ENCODE data around the gene EFEMP2. TPM values are rescaled to one million over a fixed set of nuclear protein-coding genes. Genes with fewer than 3 reads are reported as not detected.

Gene EFEMP2
- total and polyA plus RNA-seq, 2 donors (not counting 1 experiment from before 2014, with no cell fraction given): 74.0 to 161 TPM

- H3K36me3 ChIP-seq (ENCODE audit: control insufficient read depth, insufficient read depth, low read length): no peaks in the 10 kb centered on the region
Measured at GRCh38 chr11:65816696-65817095, 55.9 kb downstream of the EFEMP2 start.

More at GRCh38 chr11:65816696-65817095, 55.9 kb downstream of the EFEMP2 start:
- H3K9ac ChIP-seq (ENCODE audit: insufficient read depth, low read length): no peak overlapping the region
- H3K79me2 ChIP-seq (ENCODE audit: control insufficient read depth, insufficient read depth, low read length): no peaks in the 10 kb centered on the region
- H3K9me3 ChIP-seq (ENCODE audit: control insufficient read depth, insufficient read depth, low read depth, low read length): no peaks in the 10 kb centered on the region
- TF ChIP-seq CTCF (conservative IDR thresholded peaks at IDR 0.05 in 1 of 2, IDR thresholded peaks at IDR 0.05 in 1 of 2; ENCODE audit: low read depth in 1 of 2, low read length in 2 of 2) (no peak), EZH2 (IDR thresholded peaks at IDR 0.05; ENCODE audit: low read length, missing control alignments) (no peak)
- peak overlapping the region in 1 of 4 experiments; percentile 65 for H3K4me3 ChIP-seq (replicated peaks in 1 of 4; ENCODE audit: control extremely low read depth in 1 of 4, insufficient read depth in 1 of 4, low read depth in 3 of 4, low read length in 4 of 4)
- H3K27me3 ChIP-seq (ENCODE audit: control insufficient read depth, insufficient read depth, low read length): no peaks in the 10 kb centered on the region
- no peaks in the 10 kb centered on the region for H4K20me1 ChIP-seq (ENCODE audit: control insufficient read depth, extremely low read depth, insufficient read depth, low read length)
- no peak for DNase-seq (ENCODE audit: low read depth in 2 of 2)
- H3K4me1 ChIP-seq (ENCODE audit: control insufficient read depth, extremely low read depth, insufficient read depth, low read length): no peaks in the 10 kb centered on the region
- H3K4me2 ChIP-seq (ENCODE audit: extremely low read depth, insufficient read depth, low read length): no peak overlapping the region
- no peak overlapping the region for H3K27ac ChIP-seq (ENCODE audit: insufficient read depth, low read length)
- no peak overlapping the region for H2AFZ ChIP-seq (ENCODE audit: low read length)

Other genes with a start within 250 kb of the EFEMP2 start
- gene SIPA1, start 234.7 kb downstream of the EFEMP2 start, total RNA-seq: 13.6 and 32.5 TPM in 2 replicates
- 7.8 and 15.4 TPM in 2 replicates for gene SIPA1, start 234.7 kb downstream of the EFEMP2 start, polyA plus RNA-seq
- 13.9 and 15.7 TPM in 2 replicates for gene RELA, start 209.9 kb downstream of the EFEMP2 start, total RNA-seq
- 23.0 and 31.8 TPM in 2 replicates for gene RELA, start 209.9 kb downstream of the EFEMP2 start, polyA plus RNA-seq
- gene KAT5, start 160.5 kb downstream of the EFEMP2 start, total RNA-seq: 31.3 and 50.4 TPM in 2 replicates
- gene KAT5, start 160.5 kb downstream of the EFEMP2 start, polyA plus RNA-seq: 27.8 and 34.0 TPM in 2 replicates
- gene RNASEH2C, start 152.0 kb downstream of the EFEMP2 start, total RNA-seq: 19.5 and 29.1 TPM in 2 replicates
- gene RNASEH2C, start 152.0 kb downstream of the EFEMP2 start, polyA plus RNA-seq: 12.6 and 17.9 TPM in 2 replicates
- gene AP5B1, start 91.8 kb downstream of the EFEMP2 start, total RNA-seq: 5.1 and 6.3 TPM in 2 replicates
- gene AP5B1, start 91.8 kb downstream of the EFEMP2 start, polyA plus RNA-seq: 1.6 and 2.0 TPM in 2 replicates
- not detected in 2 replicates for gene OVOL1, start 85.7 kb downstream of the EFEMP2 start, total RNA-seq
- gene OVOL1, start 85.7 kb downstream of the EFEMP2 start, polyA plus RNA-seq: not detected in 2 replicates
- gene SNX32, start 38.8 kb downstream of the EFEMP2 start, total RNA-seq: 2.3 and 3.1 TPM in 2 replicates
- 0.33 and 0.66 TPM in 2 replicates for gene SNX32, start 38.8 kb downstream of the EFEMP2 start, polyA plus RNA-seq
- 486 and 680 TPM in 2 replicates for gene CFL1, start 14.6 kb downstream of the EFEMP2 start, total RNA-seq
- 1,603 and 2,451 TPM in 2 replicates for gene CFL1, start 14.6 kb downstream of the EFEMP2 start, polyA plus RNA-seq
- gene MUS81, start 12.4 kb downstream of the EFEMP2 start, total RNA-seq: 38.8 and 56.8 TPM in 2 replicates
- 18.7 and 23.6 TPM in 2 replicates for gene MUS81, start 12.4 kb downstream of the EFEMP2 start, polyA plus RNA-seq
- not detected in 2 replicates for gene CTSW, start 7.0 kb upstream of the EFEMP2 start, total RNA-seq
- 0.10 TPM in 1 of 2 replicates, not detected in the other for gene CTSW, start 7.0 kb upstream of the EFEMP2 start, polyA plus RNA-seq
- gene FIBP, start 15.7 kb upstream of the EFEMP2 start, total RNA-seq: 134 and 168 TPM in 2 replicates
- 81.0 and 132 TPM in 2 replicates for gene FIBP, start 15.7 kb upstream of the EFEMP2 start, polyA plus RNA-seq
- 83.7 and 118 TPM in 2 replicates for gene CCDC85B, start 17.9 kb upstream of the EFEMP2 start, total RNA-seq
- 18.1 and 20.6 TPM in 2 replicates for gene CCDC85B, start 17.9 kb upstream of the EFEMP2 start, polyA plus RNA-seq
- gene FOSL1, start 27.6 kb upstream of the EFEMP2 start, total RNA-seq: 7.4 and 8.8 TPM in 2 replicates
- gene FOSL1, start 27.6 kb upstream of the EFEMP2 start, polyA plus RNA-seq: 3.5 and 26.9 TPM in 2 replicates
- gene C11orf68, start 46.3 kb upstream of the EFEMP2 start, total RNA-seq: 18.0 and 26.6 TPM in 2 replicates
- 27.6 and 57.2 TPM in 2 replicates for gene C11orf68, start 46.3 kb upstream of the EFEMP2 start, polyA plus RNA-seq
- 155 and 300 TPM in 2 replicates for gene DRAP1, start 46.6 kb upstream of the EFEMP2 start, total RNA-seq
- 130 and 275 TPM in 2 replicates for gene DRAP1, start 46.6 kb upstream of the EFEMP2 start, polyA plus RNA-seq
- 0.17 TPM in 1 of 2 replicates, not detected in the other for gene TSGA10IP, start 72.7 kb upstream of the EFEMP2 start, total RNA-seq
- 0.06 TPM in 1 of 2 replicates, not detected in the other for gene TSGA10IP, start 72.7 kb upstream of the EFEMP2 start, polyA plus RNA-seq
- gene SART1, start 88.9 kb upstream of the EFEMP2 start, total RNA-seq: 39.0 and 43.3 TPM in 2 replicates
- gene SART1, start 88.9 kb upstream of the EFEMP2 start, polyA plus RNA-seq: 17.4 and 23.9 TPM in 2 replicates
- gene EIF1AD, start 129.4 kb upstream of the EFEMP2 start, total RNA-seq: 23.4 and 23.5 TPM in 2 replicates
- gene EIF1AD, start 129.4 kb upstream of the EFEMP2 start, polyA plus RNA-seq: 26.2 and 30.0 TPM in 2 replicates
- 18.5 and 19.0 TPM in 2 replicates for gene BANF1, start 129.7 kb upstream of the EFEMP2 start, total RNA-seq
- gene BANF1, start 129.7 kb upstream of the EFEMP2 start, polyA plus RNA-seq: 156 and 269 TPM in 2 replicates
- 1.8 and 11.1 TPM in 2 replicates for gene CST6, start 139.2 kb upstream of the EFEMP2 start, total RNA-seq
- 0.41 and 0.76 TPM in 2 replicates for gene CST6, start 139.2 kb upstream of the EFEMP2 start, polyA plus RNA-seq
- gene CATSPER1, start 153.7 kb upstream of the EFEMP2 start, total RNA-seq: not detected in 2 replicates
- gene CATSPER1, start 153.7 kb upstream of the EFEMP2 start, polyA plus RNA-seq: 0.28 TPM in 1 of 2 replicates, not detected in the other
- under 0.01 TPM in 1 of 2 replicates, not detected in the other for gene GAL3ST3, start 176.4 kb upstream of the EFEMP2 start, total RNA-seq
- not detected in 2 replicates for gene GAL3ST3, start 176.4 kb upstream of the EFEMP2 start, polyA plus RNA-seq
- 108 TPM in 2 replicates for gene SF3B2, start 179.6 kb upstream of the EFEMP2 start, total RNA-seq
- gene SF3B2, start 179.6 kb upstream of the EFEMP2 start, polyA plus RNA-seq: 87.7 and 122 TPM in 2 replicates
- 16.4 and 25.9 TPM in 2 replicates for gene PACS1, start 197.5 kb upstream of the EFEMP2 start, total RNA-seq
- gene PACS1, start 197.5 kb upstream of the EFEMP2 start, polyA plus RNA-seq: 27.7 and 28.5 TPM in 2 replicates